ENCODE measurements around the gene PIP.

Gene PIP

GRCh38 chr7:143181349-143181748 lies 49.5 kb downstream of the PIP start:
- ChIA-PET CTCF (no interaction called here), POLR2A (ENCODE audit: low non-redundant PET) (no interaction called here)
- no peak for TF ChIP-seq CTCF (conservative IDR thresholded peaks at IDR 0.05; ENCODE audit: low read depth)

GRCh38 chr7:143183024-143183423 lies 51.1 kb downstream of the PIP start, which contains the start of gene TAS2R39:
Gene TAS2R39 (plus strand): TSS chr7:143183419. CDS start chr7:143183419, 0 bp downstream.
- no peak for TF ChIP-seq CTCF (conservative IDR thresholded peaks at IDR 0.05; ENCODE audit: low read depth)
- ChIA-PET CTCF (no interaction called here), POLR2A (ENCODE audit: low non-redundant PET) (no interaction called here)

More at GRCh38 chr7:143181349-143181748, 49.5 kb downstream of the PIP start:
- no peak overlapping the region for H3K27ac ChIP-seq
- DNase-seq (ENCODE audit: low spot score): no peak

DNA sequence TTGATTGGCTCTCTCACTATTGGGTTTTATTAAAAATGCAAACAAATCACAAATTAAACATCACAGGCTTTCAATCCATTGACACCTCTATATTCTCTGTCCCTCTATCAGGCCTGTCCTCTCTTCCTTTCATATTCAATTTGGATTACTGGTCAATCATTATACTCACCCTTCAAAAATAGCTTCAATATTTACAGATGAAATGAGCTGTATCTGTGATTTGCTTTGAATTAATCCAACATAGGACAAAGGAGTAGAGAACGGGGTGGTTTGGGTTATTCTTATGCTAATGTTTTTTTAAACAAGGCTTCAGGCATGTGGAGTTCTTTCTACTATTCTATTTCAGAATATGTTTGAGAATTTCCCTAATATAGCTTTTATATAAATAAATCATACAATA lies 53.7 kb downstream of the PIP start:
- no peak overlapping the region for H3K27ac ChIP-seq
- CTCF ChIA-PET: no interaction called here
- DNase-seq (ENCODE audit: low spot score): no peak
- POLR2A ChIA-PET (ENCODE audit: low non-redundant PET): no interaction called here
- no peak for TF ChIP-seq CTCF (conservative IDR thresholded peaks at IDR 0.05; ENCODE audit: low read depth)

More at GRCh38 chr7:143183024-143183423, 51.1 kb downstream of the PIP start, which contains the start of gene TAS2R39:
- DNase-seq (ENCODE audit: low spot score): no peak
- no peak within 1 kb of the TSS for H3K27ac ChIP-seq

GRCh38 chr7:143188994-143189393 lies 57.1 kb downstream of the PIP start:
- H3K27ac ChIP-seq: no peak overlapping the region
- CTCF ChIA-PET: no interaction called here
- DNase-seq (ENCODE audit: low spot score): no peak
- POLR2A ChIA-PET (ENCODE audit: low non-redundant PET): no interaction called here
- no peak for TF ChIP-seq CTCF (conservative IDR thresholded peaks at IDR 0.05; ENCODE audit: low read depth)

Data from RWPE1 (cell line).